HepG2 (cell line): ENCODE data around the gene SMIM22. TPM values are rescaled to one million over a fixed set of nuclear protein-coding genes. Genes with fewer than 3 reads are reported as not detected.

ENCODE experiments used
- BCLAF1 ChIP-seq: fragments of 450-650 bp; IDR thresholded peaks from 2 replicates; pipeline ENCODE4 v1.6.1; 2017; ENCODE audit warnings: mild to moderate bottlenecking
- CENPBD1 ChIP-seq: sonication (generic); formaldehyde crosslinking; IDR thresholded peaks from 2 replicates; pipeline ENCODE4 v1.8.0; 2022; ENCODE audit warnings: missing genetic modification reagents, low read depth, mild to moderate bottlenecking, borderline replicate concordance
- FOXO1 ChIP-seq: sonication (generic); formaldehyde crosslinking; IDR thresholded peaks from 2 replicates; pipeline ENCODE4 v1.4.0; 2020; ENCODE audit warnings: missing genetic modification reagents
- HIVEP1 ChIP-seq: sonication (generic); formaldehyde crosslinking; IDR thresholded peaks from 2 replicates; pipeline ENCODE4 v1.4.0; 2020; ENCODE audit warnings: mild to moderate bottlenecking, missing genetic modification reagents
- HNF4A ChIP-seq: sonication (generic); formaldehyde crosslinking; IDR thresholded peaks from 2 replicates; pipeline ENCODE4 v1.4.0; 2020; ENCODE audit warnings: missing genetic modification reagents
- HOXA3 ChIP-seq: sonication (generic); formaldehyde crosslinking; IDR thresholded peaks from 2 replicates; pipeline ENCODE4 v1.5.0; 2020; ENCODE audit warnings: missing genetic modification reagents
- IRF1 ChIP-seq: sonication (generic); formaldehyde crosslinking; IDR thresholded peaks from 2 replicates; pipeline ENCODE4 v1.4.0; 2020; ENCODE audit warnings: low read depth, mild to moderate bottlenecking, missing genetic modification reagents
- KLF12 ChIP-seq: sonication (generic); formaldehyde crosslinking; IDR thresholded peaks from 2 replicates; pipeline ENCODE4 v1.4.0; 2020; ENCODE audit warnings: missing genetic modification reagents, borderline replicate concordance
- MAFG ChIP-seq: sonication (generic); formaldehyde crosslinking; IDR thresholded peaks from 2 replicates; pipeline ENCODE4 v1.5.1; 2020; ENCODE audit warnings: mild to moderate bottlenecking, missing genetic modification reagents
- MAX ChIP-seq: IDR thresholded peaks from 2 replicates; pipeline ENCODE4 v1.6.1; 2012; ENCODE audit warnings: inconsistent platforms
- MXD1 ChIP-seq: sonication (generic); formaldehyde crosslinking; IDR thresholded peaks from 2 replicates; pipeline ENCODE4 v1.4.0; 2020; ENCODE audit warnings: mild to moderate bottlenecking, missing genetic modification reagents
- NR2C2 ChIP-seq: sonication (generic); formaldehyde crosslinking; IDR thresholded peaks from 2 replicates; pipeline ENCODE4 v1.4.0; 2020; ENCODE audit warnings: missing genetic modification reagents, mild to moderate bottlenecking, moderate library complexity, borderline replicate concordance
- RELA ChIP-seq: sonication (generic); formaldehyde crosslinking; IDR thresholded peaks from 2 replicates; pipeline ENCODE4 v1.4.0; 2020; ENCODE audit warnings: missing genetic modification reagents
- SALL2 ChIP-seq: sonication (generic); formaldehyde crosslinking; IDR thresholded peaks from 2 replicates; pipeline ENCODE4 v1.8.1; 2023; ENCODE audit warnings: mild to moderate bottlenecking, missing genetic modification reagents, inconsistent platforms
- TGIF2 ChIP-seq: IDR thresholded peaks from 2 replicates; pipeline ENCODE4 v1.6.1; 2016; ENCODE audit warnings: control low read depth, missing compliant biosample characterization
- ZBTB1 ChIP-seq: sonication (generic); formaldehyde crosslinking; IDR thresholded peaks from 2 replicates; pipeline ENCODE4 v1.4.0; 2020; ENCODE audit warnings: missing genetic modification reagents, borderline replicate concordance
- ZFX ChIP-seq: sonication (generic); formaldehyde crosslinking; IDR thresholded peaks from 2 replicates; pipeline ENCODE4 v1.4.0; 2020; ENCODE audit warnings: mild to moderate bottlenecking, low read depth, missing genetic modification reagents, moderate library complexity
- ZNF280D ChIP-seq: sonication (generic); formaldehyde crosslinking; IDR thresholded peaks from 2 replicates; pipeline ENCODE4 v1.5.1; 2020; ENCODE audit warnings: mild to moderate bottlenecking, missing genetic modification reagents
- ZUFSP ChIP-seq: sonication (generic); formaldehyde crosslinking; IDR thresholded peaks from 2 replicates; pipeline ENCODE4 v1.9.0; 2021; ENCODE audit warnings: missing genetic modification reagents, mild to moderate bottlenecking, borderline replicate concordance
- polyA plus RNA-seq, 8 experiments: library from polyadenylated mRNA; depleted of rRNA in 3 of 8; stranded (reverse) in 7 of 8; unstranded in 1 of 8; fragments of >200 nt; fragmentation: Illumina TruSeq in 4 of 8; extraction: Trizol in 4 of 8; gene quantifications; 2 replicates each; pipeline versions ENCODE4 v1.2.1 to v1.2.3, GENCODE V29; 2011 to 2016; ENCODE audit warnings: low read depth in 4 of 8, missing spikeins in 1 of 8, mixed read lengths in 1 of 8; ENCODE audit not compliant: insufficient read depth in 1 of 8
- total RNA-seq, 5 experiments: library from RNA; depleted of rRNA; stranded (reverse); fragments of >200 nt; fragmentation: Illumina TruSeq; extraction: Trizol; gene quantifications; 2 replicates each; pipeline ENCODE4 v1.2.3, GENCODE V29; 2016; ENCODE audit warnings: low read depth in 1 of 5

SMIM22 gene
- total and polyA plus RNA-seq, 2 of the 13 experiments (the other 11 are each of a cell fraction or from before 2014, with no cell fraction given) = not detected

- no peak for TF ChIP-seq BCLAF1
- peak; percentile 40; the same call in 1 of the 2 replicates for TF ChIP-seq HNF4A (CRISPR knock-in tag)
- no peak for TF ChIP-seq ZBTB1 (CRISPR knock-in tag)
- TF ChIP-seq SALL2 (CRISPR knock-in tag) = no peak
- TF ChIP-seq IRF1 (CRISPR knock-in tag) = no peak
- 0 out of 2 replicates have a peak, but pooled peaks have one; percentile 42 for TF ChIP-seq KLF12 (CRISPR knock-in tag)
- 0 out of 2 replicates have a peak, but pooled peaks have one; percentile 17 for TF ChIP-seq HIVEP1
- TF ChIP-seq MXD1 = 0 out of 2 replicates have a peak, but pooled peaks have one; percentile 12
- peak; percentile 22; the same call in 1 of the 2 replicates for TF ChIP-seq MAX
- no peak for TF ChIP-seq CENPBD1 (CRISPR knock-in tag)
- no peak for TF ChIP-seq MAFG (CRISPR knock-in tag)
- TF ChIP-seq ZUFSP = no peak
- no peak for TF ChIP-seq TGIF2 (CRISPR knock-in tag)
- TF ChIP-seq ZFX (CRISPR knock-in tag) = peak; percentile 77
- peak; percentile 97 for TF ChIP-seq NR2C2 (CRISPR knock-in tag)
- TF ChIP-seq HOXA3 (CRISPR knock-in tag) = peak; percentile 53; the same call in 1 of the 2 replicates
- 0 out of 2 replicates have a peak, but pooled peaks have one; percentile 16 for TF ChIP-seq ZNF280D (CRISPR knock-in tag)
- no peak for TF ChIP-seq RELA (CRISPR knock-in tag)
- no peak for TF ChIP-seq FOXO1 (CRISPR knock-in tag)
Measured at GRCh38 chr16:4800290-4801041, 5.3 kb downstream of the SMIM22 start (continued).
